Hepatocyte (in vitro differentiated cells): Measurements from ENCODE around the gene SSB. TPM values are rescaled to one million over a fixed set of nuclear protein-coding genes. Genes with fewer than 3 reads are reported as not detected.
"Not testable (repeated sequence)": the region's sequence is repeated elsewhere in the genome, so short reads cannot be mapped to it uniquely, and the experiment has no call there.

Experiments
- DNase-seq: peaks from one replicate; pipeline ENCODE4 v3.0.0-alpha.2; 2016; ENCODE audit warnings: low spot score
- H2AFZ ChIP-seq: fragments of 200-600 bp; sonication (generic); 2 replicates; pipeline ENCODE4 v1.6.0; 2016; ENCODE audit warnings: antibody characterized with exemption, mild to moderate bottlenecking
- H3K27ac ChIP-seq: fragments of 200-600 bp; sonication (generic); 2 replicates; pipeline ENCODE4 v1.5.1; 2016; ENCODE audit warnings: mild to moderate bottlenecking
- H3K27me3 ChIP-seq: fragments of 200-600 bp; sonication (generic); 2 replicates; pipeline ENCODE4 v1.6.1; 2016
- H3K36me3 ChIP-seq: fragments of 200-600 bp; sonication (generic); replicated peaks from 2 replicates; pipeline ENCODE4 v1.5.1; 2016; ENCODE audit warnings: low read depth; ENCODE audit not compliant: insufficient read depth
- H3K4me1 ChIP-seq: fragments of 200-600 bp; sonication (generic); 2 replicates; pipeline ENCODE4 v1.5.1; 2016; ENCODE audit warnings: mild to moderate bottlenecking, moderate library complexity; ENCODE audit not compliant: insufficient read depth
- H3K4me2 ChIP-seq: fragments of 200-600 bp; sonication (generic); 2 replicates; pipeline ENCODE4 v1.6.0; 2016
- H3K4me3 ChIP-seq: fragments of 200-600 bp; sonication (generic); 2 replicates; pipeline ENCODE4 v1.5.1; 2016; ENCODE audit warnings: mild to moderate bottlenecking
- H3K79me2 ChIP-seq: fragments of 200-600 bp; sonication (generic); 2 replicates; pipeline ENCODE4 v1.6.0; 2017; ENCODE audit warnings: mild to moderate bottlenecking
- H3K9me2 ChIP-seq: fragments of 200-600 bp; sonication (generic); replicated peaks from 2 replicates; pipeline ENCODE4 v1.6.0; 2017; ENCODE audit warnings: mild to moderate bottlenecking; ENCODE audit not compliant: insufficient read depth
- H3K9me3 ChIP-seq: fragments of 200-600 bp; sonication (generic); 2 replicates; pipeline ENCODE4 v1.5.1; 2016; ENCODE audit warnings: low read depth, mild to moderate bottlenecking
- H4K20me1 ChIP-seq: fragments of 200-600 bp; sonication (generic); 2 replicates; pipeline ENCODE4 v1.6.0; 2016; ENCODE audit warnings: mild to moderate bottlenecking; ENCODE audit not compliant: insufficient read depth, poor library complexity, severe bottlenecking
- CTCF ChIP-seq: fragments of 200-600 bp; sonication (generic); IDR thresholded peaks from 2 replicates; pipeline ENCODE4 v1.5.1; 2016; ENCODE audit warnings: antibody characterized with exemption, mild to moderate bottlenecking; ENCODE audit not compliant: poor library complexity
- EZH2 ChIP-seq: fragments of 200-600 bp; sonication (generic); IDR thresholded peaks from 2 replicates; pipeline ENCODE4 v1.6.1; 2016; ENCODE audit warnings: antibody characterized with exemption, mild to moderate bottlenecking, borderline replicate concordance
- EZH2phosphoT487 ChIP-seq: fragments of 200-600 bp; sonication (generic); IDR thresholded peaks from one replicate; pipeline ENCODE4 v1.6.1; 2018; ENCODE audit warnings: antibody characterized with exemption, mild to moderate bottlenecking, low read depth, moderate library complexity; ENCODE audit not compliant: unreplicated experiment, severe bottlenecking
- WGBS: methylation state at CpG from one replicate; pipeline ENCODE4 v1.1.6; 2016; ENCODE audit warnings: low lambda C conversion rate; ENCODE audit errors: missing lambda C conversion rate; 5-methylcytosine and 5-hydroxymethylcytosine counted together
- polyA plus RNA-seq: library from polyadenylated mRNA; unstranded; fragments of >200 nt; fragmentation: Nextera tagmentation; extraction: Ambion mirVana; gene quantifications from 2 replicates; pipeline ENCODE4 v1.2.1, GENCODE V29; 2016
- total RNA-seq: library from RNA; depleted of rRNA; stranded (reverse); fragments of >200 nt; gene quantifications from 2 replicates; pipeline ENCODE4 v1.2.3, GENCODE V29; 2014

Gene SSB
- total and polyA plus RNA-seq, 2 experiments from 2014 or later: 143 to 176 TPM

GRCh38 chr2:169819106-169819505 is 20.4 kb downstream of the SSB start:
- no peak overlapping the region for H3K4me2 ChIP-seq
- TF ChIP-seq CTCF: no peak
- TF ChIP-seq EZH2phosphoT487: no peak
- no peak for TF ChIP-seq EZH2
- H3K9me3 ChIP-seq: no peaks in the 10 kb centered on the region
- no peak overlapping the region for H2AFZ ChIP-seq
- peak overlapping the region; percentile 10 for H3K27ac ChIP-seq
- H3K27me3 ChIP-seq: no peaks in the 10 kb centered on the region
- H3K4me3 ChIP-seq: no peak overlapping the region
- WGBS: 79% methylated on average over 1 of the region's 1 CpG
- no peaks in the 10 kb centered on the region for H3K36me3 ChIP-seq
- no peak for DNase-seq
- no peaks in the 10 kb centered on the region for H3K9me2 ChIP-seq
- peaks cover 8% of the 10 kb centered on the region for H3K4me1 ChIP-seq
- no peaks in the 10 kb centered on the region for H4K20me1 ChIP-seq
- peaks cover 47% of the 10 kb centered on the region for H3K79me2 ChIP-seq

GRCh38 chr2:169820101-169820500 is 21.4 kb downstream of the SSB start:
- not testable (repeated sequence) for H3K9me2 ChIP-seq, H3K9me3 ChIP-seq, H3K27ac ChIP-seq, H3K36me3 ChIP-seq, H3K4me2 ChIP-seq, H3K4me3 ChIP-seq, H3K4me1 ChIP-seq, H2AFZ ChIP-seq, H4K20me1 ChIP-seq, DNase-seq, H3K27me3 ChIP-seq
- 86% methylated on average over 7 of the region's 7 CpGs for WGBS
- peaks cover 45% of the 10 kb centered on the region for H3K79me2 ChIP-seq

- H3K79me2 ChIP-seq: peaks cover 39% of the 10 kb centered on the region
- H2AFZ ChIP-seq: no peak overlapping the region
- H3K27ac ChIP-seq: no peak overlapping the region
- H3K9me2 ChIP-seq: no peaks in the 10 kb centered on the region
- H3K4me1 ChIP-seq: peaks cover 8% of the 10 kb centered on the region
- H3K27me3 ChIP-seq: no peaks in the 10 kb centered on the region
- no peak overlapping the region for H3K4me3 ChIP-seq
- H4K20me1 ChIP-seq: no peaks in the 10 kb centered on the region
- 81% methylated on average over 3 of the region's 3 CpGs for WGBS
- H3K9me3 ChIP-seq: no peaks in the 10 kb centered on the region
- H3K4me2 ChIP-seq: peak overlapping the region; percentile 82
- no peak for DNase-seq
- no peaks in the 10 kb centered on the region for H3K36me3 ChIP-seq
- TF ChIP-seq EZH2 (no peak), CTCF (no peak), EZH2phosphoT487 (no peak)
These were observed 23.4 kb downstream of the SSB start for GRCh38 chr2:169822036-169822435.

GRCh38 chr2:169822785-169823392 is 24.2 kb downstream of the SSB start:
- H3K27ac ChIP-seq: no peak overlapping the region
- H2AFZ ChIP-seq: no peak overlapping the region
- WGBS: 95% methylated on average over 4 of the region's 4 CpGs
- H3K27me3 ChIP-seq: no peaks in the 10 kb centered on the region
- no peak for TF ChIP-seq EZH2phosphoT487
- no peak for TF ChIP-seq CTCF
- TF ChIP-seq EZH2: no peak
- no peak overlapping the region for H3K4me3 ChIP-seq
- peaks cover 8% of the 10 kb centered on the region for H3K4me1 ChIP-seq
- no peak for DNase-seq
- H3K9me3 ChIP-seq: no peaks in the 10 kb centered on the region
- H3K36me3 ChIP-seq: no peaks in the 10 kb centered on the region
- H3K79me2 ChIP-seq: peaks cover 35% of the 10 kb centered on the region
- H4K20me1 ChIP-seq: no peaks in the 10 kb centered on the region
- peak overlapping the region; percentile 82 for H3K4me2 ChIP-seq
- no peaks in the 10 kb centered on the region for H3K9me2 ChIP-seq
